GM18951 (cell line): ENCODE data around the gene RNF168.
"Not testable (repeated sequence)": the region's sequence is repeated elsewhere in the genome, so short reads cannot be mapped to it uniquely, and the experiment has no call there.

Source experiments
- POLR2A ChIP-seq: IDR thresholded peaks from 4 replicates; pipeline ENCODE4 v1.6.1; 2011; ENCODE audit warnings: mild to moderate bottlenecking; ENCODE audit not compliant: insufficient read length, insufficient read depth; ENCODE audit errors: extremely low read depth
- in situ Hi-C: fragments of 300-500 bp; cut with MboI; formaldehyde crosslinking; loops from one replicate; pipeline ENCODE4 v1.12.0; 2022; ENCODE audit warnings: low sequenced_read_pairs, mixed read lengths, inconsistent platforms; ENCODE audit not compliant: unreplicated experiment

RNF168 gene

DNA sequence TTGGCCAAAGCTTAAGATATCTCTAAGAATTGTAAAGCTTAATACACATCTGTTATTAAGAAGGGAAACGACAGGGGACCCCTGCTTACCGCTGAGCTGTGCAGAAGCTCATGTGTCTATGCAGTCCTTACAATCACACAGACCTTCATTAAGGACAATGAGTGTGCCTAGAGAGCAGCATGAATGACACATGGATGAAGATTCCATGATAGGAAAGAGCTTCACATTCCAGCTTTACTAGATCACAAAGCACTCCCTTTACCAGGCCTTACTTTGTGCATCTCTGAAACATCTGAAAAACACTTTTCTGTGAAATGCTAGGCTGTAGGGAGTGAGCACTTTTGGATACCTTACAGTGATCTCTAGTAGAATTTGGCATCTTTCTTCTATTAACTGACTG lies 32.0 kb downstream of the RNF168 start:
- in situ Hi-C loops = no loop called here
- TF ChIP-seq POLR2A = no peak

DNA sequence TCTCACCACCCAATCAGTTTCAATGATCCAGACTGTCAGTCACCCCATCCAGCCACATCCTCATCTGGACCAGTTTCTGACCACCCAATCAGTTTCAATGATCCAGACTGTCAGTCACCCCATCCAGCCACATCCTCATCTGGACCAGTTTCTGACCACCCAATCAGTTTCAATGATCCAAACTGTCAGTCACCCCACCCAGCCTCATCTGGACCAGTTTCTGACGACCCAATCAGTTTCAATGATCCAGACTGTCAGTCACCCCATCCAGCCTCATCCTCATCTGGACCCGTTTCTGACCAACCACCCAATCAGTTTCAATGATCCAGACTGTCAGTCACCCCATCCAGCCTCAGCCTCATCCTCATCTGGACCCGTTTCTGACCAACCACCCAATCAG lies 33.4 kb downstream of the RNF168 start:
- in situ Hi-C loops = not testable (repeated sequence)

DNA sequence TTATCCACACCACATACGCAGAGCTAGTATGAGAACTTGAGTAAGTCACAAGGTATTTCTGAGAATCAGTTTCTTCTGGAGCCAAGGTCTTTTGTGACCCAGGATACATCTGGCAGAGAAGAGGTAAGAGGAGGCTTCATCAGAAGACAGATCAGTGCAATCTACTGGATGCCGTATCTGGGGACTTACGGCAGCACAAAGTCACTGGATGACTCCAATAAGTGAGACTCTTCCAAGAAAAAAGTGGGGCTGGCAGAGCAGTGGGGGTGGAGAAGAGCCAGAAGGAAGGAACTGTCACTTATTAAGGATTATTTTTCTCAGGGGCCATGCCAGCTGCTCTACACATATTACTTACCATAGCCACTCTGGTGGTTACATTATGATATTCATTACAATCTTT lies 39.8 kb downstream of the RNF168 start:
- in situ Hi-C loops = no loop called here
- no peak for TF ChIP-seq POLR2A

DNA sequence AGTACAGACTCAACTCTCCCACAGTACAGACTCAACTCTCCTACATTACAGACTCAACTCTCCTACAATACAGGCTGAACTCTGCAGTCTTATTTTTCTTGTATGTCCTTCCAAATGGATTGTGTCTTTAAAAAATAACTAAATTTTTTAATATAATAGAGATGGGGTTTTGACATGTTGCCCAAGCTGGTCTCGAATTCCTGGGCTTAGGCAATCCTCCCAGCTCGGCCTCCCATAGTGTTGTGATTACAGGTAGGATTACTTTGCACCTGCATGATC lies 40.2 kb downstream of the RNF168 start:
- TF ChIP-seq POLR2A = no peak
- in situ Hi-C loops = no loop called here

DNA sequence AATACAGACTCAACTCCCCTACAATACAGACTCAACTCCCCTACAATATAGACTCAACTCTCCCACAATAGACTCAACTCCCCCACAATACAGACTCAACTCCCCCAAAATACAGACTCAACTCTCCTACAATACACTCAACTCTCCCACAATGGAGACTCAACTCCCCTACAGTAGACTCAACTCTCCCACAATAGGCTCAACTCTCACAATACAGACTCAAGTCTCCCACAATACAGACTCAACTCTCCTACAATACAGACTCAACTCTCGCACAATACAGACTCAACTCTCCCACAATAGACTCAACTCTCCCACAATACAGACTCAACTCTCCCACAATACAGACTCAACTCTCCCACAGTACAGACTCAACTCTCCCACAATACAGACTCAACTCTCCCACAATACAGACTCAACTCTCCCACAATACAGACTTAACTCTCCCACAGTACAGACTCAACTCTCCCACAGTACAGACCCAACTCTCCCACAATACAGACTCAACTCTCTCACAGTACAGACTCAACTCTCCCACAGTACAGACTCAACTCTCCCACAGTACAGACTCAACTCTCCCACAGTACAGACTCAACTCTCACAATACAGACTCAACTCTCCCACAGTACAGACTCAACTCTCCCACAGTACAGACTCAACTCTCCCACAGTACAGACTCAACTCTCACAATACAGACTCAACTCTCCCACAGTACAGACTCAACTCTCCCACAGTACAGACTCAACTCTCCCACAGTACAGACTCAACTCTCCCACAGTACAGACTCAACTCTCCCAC lies 40.7 kb downstream of the RNF168 start:
- in situ Hi-C loops = not testable (repeated sequence)

DNA sequence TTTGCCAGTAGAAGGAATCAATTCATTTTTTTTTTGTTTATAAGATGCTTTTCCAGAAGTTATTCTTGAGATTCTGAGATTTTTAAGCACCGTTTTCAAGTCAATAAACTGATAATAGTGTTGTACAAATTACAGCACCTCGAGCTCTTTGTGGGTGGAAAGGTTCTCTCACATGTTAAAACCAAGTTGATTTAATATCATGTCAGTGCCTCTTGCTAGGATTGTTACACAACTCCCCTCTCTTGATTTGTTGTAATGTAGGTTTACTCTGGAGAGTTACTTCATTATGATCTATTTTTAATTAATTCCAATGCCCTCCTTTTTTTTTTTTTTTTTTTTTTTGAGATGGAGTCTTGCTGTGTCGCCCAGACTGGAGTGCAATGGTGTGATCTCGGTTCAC lies 45.5 kb downstream of the RNF168 start:
- in situ Hi-C loops = no loop called here
- TF ChIP-seq POLR2A = no peak

DNA sequence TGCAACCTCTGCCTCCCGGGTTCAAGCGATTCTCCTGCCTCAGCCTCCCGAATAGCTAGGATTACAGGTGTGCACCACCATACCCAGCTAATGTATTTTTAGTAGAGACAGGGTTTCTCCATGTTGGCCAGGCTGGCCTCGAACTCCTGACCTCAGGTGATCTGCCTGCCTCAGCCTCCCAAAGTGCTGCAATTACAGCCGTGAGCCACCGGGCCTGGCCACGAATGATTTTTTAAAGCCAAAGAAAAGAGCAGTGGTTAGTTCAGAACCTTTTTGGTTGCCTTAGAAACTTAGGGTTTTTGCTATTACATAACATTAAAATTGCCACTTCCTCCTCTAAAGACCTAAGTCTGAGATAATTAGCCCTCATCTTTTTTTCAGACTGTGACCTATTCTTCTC lies 46.1 kb downstream of the RNF168 start:
- in situ Hi-C loops = not testable (repeated sequence)

DNA sequence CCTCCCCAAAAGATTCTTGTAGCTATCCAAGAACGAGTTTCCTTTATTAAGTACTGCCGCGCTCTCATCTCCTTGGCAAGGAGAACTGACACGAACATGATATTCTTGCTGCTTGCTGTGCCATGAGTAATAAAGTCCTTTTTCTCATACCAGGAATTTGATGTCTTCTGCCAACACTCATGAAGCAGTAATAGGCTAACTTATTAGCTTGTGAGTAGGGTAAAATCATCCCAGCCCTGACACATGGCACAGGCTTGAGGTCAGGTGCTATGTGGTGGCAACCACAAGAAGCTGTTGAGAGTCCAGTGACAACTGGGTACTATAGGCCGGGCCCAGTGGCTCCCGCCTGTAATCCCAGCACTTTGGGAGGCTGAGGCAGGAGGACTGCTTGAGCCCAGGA lies 48.6 kb downstream of the RNF168 start:
- no peak for TF ChIP-seq POLR2A
- in situ Hi-C loops = no loop called here

DNA sequence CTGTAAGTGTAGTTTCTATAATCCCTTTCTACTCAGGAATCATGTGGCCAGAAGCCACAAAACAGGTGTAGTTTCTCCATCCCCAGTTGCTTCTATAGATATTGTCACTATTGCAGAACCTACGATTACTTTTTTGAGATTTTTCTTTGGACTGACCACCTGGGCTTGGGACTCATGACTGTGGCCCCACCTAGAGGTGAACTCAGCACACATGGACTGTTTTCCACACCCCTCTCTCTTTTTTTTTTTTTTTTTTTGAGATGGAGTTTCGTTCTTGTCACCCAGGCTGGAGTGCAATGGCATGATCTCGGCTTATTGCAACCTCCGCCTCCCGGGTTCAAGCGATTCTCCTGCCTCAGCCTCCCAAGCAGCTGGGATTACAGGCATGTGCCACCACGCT lies 58.2 kb downstream of the RNF168 start:
- in situ Hi-C loops = not testable (repeated sequence)

DNA sequence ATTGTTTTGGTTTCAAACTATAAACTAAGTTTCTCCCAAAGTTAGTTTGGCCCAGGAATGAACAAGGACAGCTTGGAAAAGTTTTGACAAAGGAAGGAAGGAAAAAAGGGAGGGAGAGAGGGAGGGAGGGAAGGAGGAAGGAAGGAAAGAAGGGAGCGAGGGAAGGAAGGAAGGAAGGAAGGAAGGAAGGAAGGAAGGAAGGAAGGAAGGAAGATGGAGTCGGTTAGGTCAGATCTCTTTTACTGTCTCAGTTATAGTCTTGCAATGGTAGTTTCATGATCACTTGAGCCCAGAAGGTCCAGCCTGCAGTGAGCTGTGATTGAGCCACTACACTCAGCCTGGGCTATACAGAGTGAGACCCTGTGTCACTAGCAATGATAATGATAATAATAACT lies 59.1 kb downstream of the RNF168 start:
- in situ Hi-C loops = no loop called here
- TF ChIP-seq POLR2A = no peak

DNA sequence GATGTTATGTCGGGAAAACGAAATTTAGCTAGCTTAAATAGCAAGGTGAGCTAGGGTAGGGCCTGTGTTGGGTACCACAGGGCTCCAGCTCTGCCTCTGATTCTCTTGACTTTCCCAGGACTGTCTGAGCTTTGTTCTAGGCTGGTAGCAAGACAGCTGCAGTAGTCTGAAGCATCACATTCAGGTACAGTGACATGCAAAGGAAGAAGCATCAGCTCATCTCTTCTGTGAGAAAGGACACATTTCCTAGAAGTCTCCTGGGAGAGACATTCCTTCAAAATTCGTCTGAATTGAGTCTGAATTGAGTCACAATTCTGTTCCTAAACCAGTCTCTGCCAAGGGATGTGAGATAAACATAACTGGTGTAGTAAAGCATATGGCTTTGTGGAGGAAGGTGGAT lies 62.9 kb downstream of the RNF168 start:
- TF ChIP-seq POLR2A = no peak
- in situ Hi-C loops = no loop called here

DNA sequence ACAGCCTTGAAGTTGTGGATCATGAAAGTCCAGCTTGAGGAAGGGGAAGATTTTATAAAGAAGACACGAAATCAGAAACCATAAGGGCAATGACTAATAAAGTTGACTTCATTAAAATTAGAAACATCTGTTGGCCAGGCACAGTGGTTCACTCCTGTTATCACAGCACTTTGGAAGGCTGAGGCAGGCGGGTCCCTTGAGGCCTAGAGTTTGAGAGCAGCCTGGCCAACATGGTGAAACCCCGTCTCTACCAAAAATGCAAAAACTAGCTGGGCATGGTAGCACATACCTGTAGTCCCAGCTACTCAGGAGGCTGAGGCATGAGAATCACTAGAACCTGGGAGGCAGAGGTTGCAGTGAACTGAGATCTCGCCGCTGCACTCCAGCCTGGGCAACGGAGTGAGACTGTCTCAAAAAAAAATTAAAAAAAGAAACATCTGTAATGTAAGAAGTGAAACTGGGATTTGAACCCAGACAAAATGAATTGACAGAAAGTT lies 63.5 kb downstream of the RNF168 start:
- in situ Hi-C loops = no loop called here
- TF ChIP-seq POLR2A = no peak

DNA sequence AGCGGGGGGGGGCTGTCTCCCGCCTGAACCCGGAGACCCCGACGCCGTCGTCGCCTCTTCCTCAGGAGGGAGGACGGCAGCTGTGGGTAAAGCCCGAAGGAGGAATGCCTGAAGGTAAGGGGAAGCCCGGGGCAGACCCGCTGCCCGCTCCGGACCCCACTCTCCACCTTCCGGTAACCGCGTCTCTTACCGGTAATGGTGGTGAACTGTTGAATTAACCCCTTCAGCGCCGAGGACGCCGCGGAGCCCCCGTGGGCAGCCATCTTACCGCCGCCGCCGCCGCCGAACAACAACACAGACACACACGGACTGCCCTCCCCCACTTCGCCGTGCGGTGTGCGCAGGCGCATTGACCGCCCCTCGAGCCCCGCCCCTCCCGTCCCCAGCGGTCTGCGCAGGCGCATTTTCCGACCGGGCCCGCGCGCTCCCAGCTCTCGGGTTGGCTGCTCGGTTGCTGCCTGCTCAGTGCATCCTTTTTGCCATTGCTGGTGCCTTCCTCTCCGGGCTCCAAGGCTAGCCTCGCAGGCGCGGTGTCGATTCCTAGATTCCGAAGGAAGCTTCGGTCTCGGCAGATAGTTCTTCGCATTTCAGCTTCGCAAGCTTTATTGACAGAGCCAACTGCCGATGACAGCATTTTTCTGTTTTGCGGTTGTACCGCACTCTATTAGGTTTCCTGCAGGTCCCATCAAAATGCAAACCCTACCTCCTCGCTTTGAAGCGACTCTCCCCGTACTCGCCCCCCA lies 71.3 kb downstream of the RNF168 start, which contains the start of gene UBXN7:
TSS of gene UBXN7 (minus strand) at position 291 of the 743 bp plus-strand sequence. CDS start at position 263, 28 bp downstream.
- in situ Hi-C loops = no loop called here

More for the DNA sequence above, 71.3 kb downstream of the RNF168 start, which contains the start of gene UBXN7:
- TF ChIP-seq POLR2A = peak; percentile 88
